ENCODE results near the gene SLC17A9. TPM values are rescaled to one million over a fixed set of nuclear protein-coding genes. Genes with fewer than 3 reads are reported as not detected.

Gene SLC17A9
- total RNA-seq, 4 donors from 2014 or later = 0.31 to 3.9 (median 1.4) TPM

DNA sequence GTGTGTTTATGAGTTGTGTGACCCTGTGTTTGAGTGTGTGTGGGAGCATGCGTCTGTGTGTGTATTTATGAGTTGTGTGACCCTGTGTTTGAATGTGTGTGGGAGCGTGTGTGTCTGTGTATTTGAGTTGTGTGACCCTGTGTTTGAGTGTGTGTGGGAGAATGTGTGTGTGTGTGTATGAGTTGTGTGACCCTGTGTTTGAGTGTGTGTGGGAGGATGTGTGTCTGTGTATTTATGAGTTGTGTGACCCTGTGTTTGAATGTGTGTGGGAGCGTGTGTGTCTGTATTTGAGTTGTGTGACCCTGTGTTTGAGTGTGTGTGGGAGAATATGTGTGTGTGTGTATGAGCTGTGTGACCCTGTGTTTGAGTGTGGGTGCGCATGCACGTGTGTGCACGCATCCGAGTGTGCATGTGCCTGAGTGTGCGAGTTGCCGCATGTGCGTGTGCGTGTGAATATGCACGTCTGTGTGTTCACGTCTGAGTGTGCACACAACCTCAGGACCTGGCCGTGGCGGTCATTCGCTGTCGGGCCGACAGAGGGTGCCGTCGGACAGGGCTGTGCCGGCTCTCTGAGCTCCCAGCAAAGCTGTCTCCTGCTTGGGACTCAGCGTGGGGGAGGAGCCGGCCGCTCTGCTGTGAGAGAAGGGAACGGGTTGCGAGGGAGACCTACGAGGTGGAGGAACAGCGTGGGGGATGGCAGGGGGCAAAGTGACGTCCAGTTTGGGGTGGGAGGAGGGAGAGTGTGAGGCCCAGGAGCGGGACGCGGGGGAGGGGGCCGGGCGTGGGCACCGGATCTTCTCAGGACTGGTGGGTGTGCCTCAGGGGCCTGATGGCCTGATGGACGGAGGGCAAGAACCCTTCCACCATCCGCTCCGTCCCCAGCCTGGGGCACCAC lies 19.7 kb downstream of the SLC17A9 start:
- H3K4me3 ChIP-seq = peak overlapping the region in 2 of 4 donors; percentile 26 to 58
- 8 to 10% methylated on average over 6 to 7 of the region's 38 CpGs for WGBS, 2 donors
- H3K36me3 ChIP-seq = no peaks in the 10 kb centered on the region
- H3K27ac ChIP-seq = no peak overlapping the region
- no peaks in the 10 kb centered on the region for H3K9me3 ChIP-seq
- TF ChIP-seq, protein P1, sequence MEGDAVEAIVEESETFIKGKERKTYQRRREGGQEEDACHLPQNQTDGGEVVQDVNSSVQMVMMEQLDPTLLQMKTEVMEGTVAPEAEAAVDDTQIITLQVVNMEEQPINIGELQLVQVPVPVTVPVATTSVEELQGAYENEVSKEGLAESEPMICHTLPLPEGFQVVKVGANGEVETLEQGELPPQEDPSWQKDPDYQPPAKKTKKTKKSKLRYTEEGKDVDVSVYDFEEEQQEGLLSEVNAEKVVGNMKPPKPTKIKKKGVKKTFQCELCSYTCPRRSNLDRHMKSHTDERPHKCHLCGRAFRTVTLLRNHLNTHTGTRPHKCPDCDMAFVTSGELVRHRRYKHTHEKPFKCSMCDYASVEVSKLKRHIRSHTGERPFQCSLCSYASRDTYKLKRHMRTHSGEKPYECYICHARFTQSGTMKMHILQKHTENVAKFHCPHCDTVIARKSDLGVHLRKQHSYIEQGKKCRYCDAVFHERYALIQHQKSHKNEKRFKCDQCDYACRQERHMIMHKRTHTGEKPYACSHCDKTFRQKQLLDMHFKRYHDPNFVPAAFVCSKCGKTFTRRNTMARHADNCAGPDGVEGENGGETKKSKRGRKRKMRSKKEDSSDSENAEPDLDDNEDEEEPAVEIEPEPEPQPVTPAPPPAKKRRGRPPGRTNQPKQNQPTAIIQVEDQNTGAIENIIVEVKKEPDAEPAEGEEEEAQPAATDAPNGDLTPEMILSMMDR (IDR thresholded peaks at IDR 0.05) = peak; percentile 75 to 92 (median 86)
- no peak for TF ChIP-seq POLR2A (IDR thresholded peaks at IDR 0.05)
- peak; percentile 15 for DNase-seq
- peaks cover 0 to 96% (median 23%) of the 10 kb centered on the region in 4 donors for H3K27me3 ChIP-seq
- intact Hi-C loops (cut with DNase I) = no loop called here
- peaks cover 6 to 16% (median 7%) of the 10 kb centered on the region in 3 donors for H3K4me1 ChIP-seq

DNA sequence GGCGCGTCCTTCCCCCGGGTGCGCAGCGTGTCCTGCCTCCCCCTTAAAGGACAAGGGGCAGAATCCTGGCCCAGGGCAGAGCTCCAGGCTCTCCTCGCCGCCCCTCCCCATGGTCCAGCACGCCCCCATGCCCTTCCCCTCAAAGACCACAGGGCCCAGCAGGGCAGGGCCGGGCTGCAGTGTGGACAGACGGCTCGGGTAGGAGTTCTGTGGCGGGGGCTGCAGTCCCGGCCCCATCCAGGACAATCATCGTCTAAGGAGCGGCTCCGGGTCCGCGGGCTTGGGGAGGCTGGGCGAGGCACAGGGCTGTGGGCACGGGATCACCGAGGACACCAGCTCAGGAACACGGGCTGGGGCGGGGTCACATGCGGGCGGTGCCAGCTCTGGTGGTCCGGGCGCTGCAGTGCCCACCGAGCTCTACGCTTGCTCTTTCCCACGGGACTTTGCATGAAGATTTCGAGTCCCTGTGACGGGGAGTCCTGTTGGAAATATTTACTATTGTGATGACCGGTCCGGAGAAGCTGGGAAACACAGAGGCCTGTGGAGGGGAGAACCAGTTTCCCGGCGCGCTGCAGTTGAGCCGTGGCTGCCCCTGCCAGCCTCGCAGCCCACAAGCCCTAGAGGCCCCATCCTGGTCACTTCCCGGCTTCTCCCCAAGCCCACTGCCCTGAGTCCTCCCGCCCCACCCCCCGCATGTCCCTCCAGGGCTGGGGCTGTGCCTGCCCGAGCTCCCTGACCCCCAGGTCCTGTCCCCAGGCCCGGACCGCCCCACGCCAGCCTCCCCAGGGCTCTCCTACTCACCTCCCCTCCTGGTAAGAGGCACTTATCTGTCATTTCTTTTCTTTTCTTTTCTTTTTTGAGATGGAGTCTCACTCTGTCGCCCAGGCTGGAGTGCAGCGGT lies 20.6 kb downstream of the SLC17A9 start:
- H3K4me3 ChIP-seq = peak overlapping the region in 2 of 4 donors; percentile 26 to 58
- TF ChIP-seq POLR2A (IDR thresholded peaks at IDR 0.05) = no peak
- TF ChIP-seq, protein P1 (IDR thresholded peaks at IDR 0.05) = no peak
- H3K27me3 ChIP-seq = peaks cover 0 to 97% (median 25%) of the 10 kb centered on the region in 4 donors
- DNase-seq = no peak
- H3K27ac ChIP-seq = no peak overlapping the region
- peaks cover 6 to 16% (median 7%) of the 10 kb centered on the region in 3 donors for H3K4me1 ChIP-seq
- no peaks in the 10 kb centered on the region for H3K9me3 ChIP-seq
- H3K36me3 ChIP-seq = no peaks in the 10 kb centered on the region
- 32 to 36% methylated on average over 5 to 8 of the region's 48 CpGs for WGBS, 2 donors
- intact Hi-C loops (cut with DNase I) = no loop called here

DNA sequence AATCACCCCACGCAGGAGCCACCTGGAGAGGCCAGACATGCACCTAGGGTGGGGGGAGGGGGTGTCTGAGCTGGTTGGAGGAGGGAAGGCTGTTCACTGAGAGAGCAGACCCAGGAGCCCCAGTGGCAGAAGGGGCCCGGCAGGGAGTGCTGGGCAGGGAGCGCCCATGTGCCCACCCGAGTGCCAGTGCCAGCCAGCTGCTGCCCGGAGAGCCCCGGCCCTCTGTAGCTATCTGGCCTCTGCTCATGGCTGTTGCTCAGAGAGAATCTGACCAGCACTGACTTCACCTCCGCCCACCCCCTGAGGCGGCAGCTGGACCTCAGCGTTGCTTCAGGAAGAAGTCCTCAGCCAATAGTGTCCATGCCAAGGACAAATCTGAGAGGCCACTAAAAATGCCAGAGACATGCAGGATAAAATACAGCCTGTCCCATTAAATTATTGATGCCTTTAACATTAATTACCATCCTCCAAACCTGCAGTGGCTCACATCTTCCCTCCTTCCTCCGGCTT lies 22.8 kb downstream of the SLC17A9 start:
- H3K4me1 ChIP-seq = peaks cover 6 to 20% (median 7%) of the 10 kb centered on the region in 3 donors
- H3K27me3 ChIP-seq = peaks cover 0 to 100% (median 31%) of the 10 kb centered on the region in 4 donors
- DNase-seq = no peak
- H3K4me3 ChIP-seq = no peak overlapping the region
- H3K36me3 ChIP-seq = no peaks in the 10 kb centered on the region
- intact Hi-C loops (cut with DNase I) = no loop called here
- H3K9me3 ChIP-seq = no peaks in the 10 kb centered on the region
- 75% methylated on average over 2 to 9 of the region's 10 CpGs for WGBS, 2 donors
- TF ChIP-seq, protein P1 (IDR thresholded peaks at IDR 0.05) = no peak
- TF ChIP-seq POLR2A (IDR thresholded peaks at IDR 0.05) = no peak
- no peak overlapping the region for H3K27ac ChIP-seq

DNA sequence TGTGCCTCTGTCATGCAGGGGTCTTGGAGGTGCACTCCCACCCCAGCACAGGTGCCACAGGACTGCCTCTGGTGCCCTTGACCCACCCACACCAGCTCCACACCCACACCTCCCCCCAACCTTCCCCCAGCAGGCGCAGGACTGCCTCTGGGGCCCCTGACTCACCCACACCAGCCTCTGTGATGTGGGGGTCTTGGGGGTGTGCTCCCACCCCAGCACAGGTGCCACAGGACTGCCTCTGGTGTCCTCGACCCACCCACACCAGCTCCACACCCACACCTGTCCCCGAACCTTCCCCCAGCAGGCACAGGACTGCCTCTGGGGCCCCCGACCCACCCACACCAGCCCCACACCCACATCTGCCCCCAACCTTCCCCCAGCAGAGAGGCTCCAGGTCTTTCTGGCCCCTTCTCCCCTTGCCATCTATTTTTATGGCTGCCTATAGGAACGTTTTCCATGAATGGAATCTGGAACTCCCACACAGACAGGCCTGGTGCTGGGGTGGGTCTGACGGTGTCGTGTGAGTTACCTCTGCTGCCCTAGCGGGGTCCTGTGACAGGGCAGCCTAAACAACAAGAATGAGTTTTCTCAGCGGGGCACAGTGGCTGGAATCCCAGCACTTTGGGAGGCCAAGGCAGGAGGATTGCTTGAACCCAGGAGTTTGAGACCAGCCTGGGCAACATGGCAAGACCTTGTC lies 23.5 kb downstream of the SLC17A9 start:
- intact Hi-C loops (cut with DNase I) = no loop called here
- Histone ChIP-seq H3K27ac (no peak overlapping the region), H3K36me3 (no peaks in the 10 kb centered on the region), H3K4me3 (no peak overlapping the region), H3K27me3 (peaks cover 0 to 100% (median 31%) of the 10 kb centered on the region in 4 donors), H3K4me1 (peaks cover 6 to 20% (median 7%) of the 10 kb centered on the region in 3 donors), H3K9me3 (no peaks in the 10 kb centered on the region)
- TF ChIP-seq, protein P1 (IDR thresholded peaks at IDR 0.05) = no peak
- TF ChIP-seq POLR2A (IDR thresholded peaks at IDR 0.05) = no peak
- no peak for DNase-seq
- WGBS, 2 donors = 20 to 57% methylated on average over 1 to 5 of the region's 9 CpGs

All from esophagus squamous epithelium (tissue), 5 donors.